Karpas-422 (cell line): ENCODE results near the gene CLCN6. TPM values are rescaled to one million over a fixed set of nuclear protein-coding genes. Genes with fewer than 3 reads are reported as not detected.

Experiments
- DNase-seq: peaks from one replicate; pipeline ENCODE4 v3.0.0-alpha.2; 2015
- H2AFZ ChIP-seq: fragments of 200-600 bp; sonication (generic); 2 replicates; pipeline ENCODE4 v1.6.1; 2014; ENCODE audit warnings: antibody characterized with exemption, low read length, mixed read lengths
- H3K27ac ChIP-seq: fragments of 200-600 bp; sonication (generic); 2 replicates; pipeline ENCODE4 v1.5.1; 2014; ENCODE audit warnings: mild to moderate bottlenecking, low read length, moderate library complexity
- H3K27me3 ChIP-seq: fragments of 200-600 bp; sonication (generic); 2 replicates; pipeline ENCODE4 v1.6.1; 2014; ENCODE audit warnings: low read length, mixed read lengths
- H3K36me3 ChIP-seq: fragments of 200-600 bp; sonication (generic); 2 replicates; pipeline ENCODE4 v1.6.1; 2014; ENCODE audit warnings: low read length, mixed read lengths; ENCODE audit not compliant: insufficient read depth
- H3K4me1 ChIP-seq: fragments of 200-600 bp; sonication (generic); 2 replicates; pipeline ENCODE4 v1.6.1; 2014; ENCODE audit warnings: mild to moderate bottlenecking, low read length, mixed read lengths
- H3K4me2 ChIP-seq: fragments of 200-600 bp; sonication (generic); 2 replicates; pipeline ENCODE4 v1.6.1; 2014; ENCODE audit warnings: low read length, low read depth, mild to moderate bottlenecking; ENCODE audit not compliant: poor library complexity, severe bottlenecking
- H3K4me3 ChIP-seq: fragments of 200-600 bp; sonication (generic); 2 replicates; pipeline ENCODE4 v1.5.1; 2014; ENCODE audit warnings: mild to moderate bottlenecking, antibody characterized with exemption, low read length, mixed read lengths
- H3K79me2 ChIP-seq: fragments of 200-600 bp; sonication (generic); 2 replicates; pipeline ENCODE4 v1.6.1; 2014; ENCODE audit warnings: mild to moderate bottlenecking, low read length, mixed read lengths
- H3K9ac ChIP-seq: fragments of 200-600 bp; sonication (generic); 2 replicates; pipeline ENCODE4 v1.6.0; 2014; ENCODE audit warnings: low read length
- H3K9me2 ChIP-seq: fragments of 200-600 bp; sonication (generic), shearing (Covaris generic); replicated peaks from 2 replicates; pipeline ENCODE4 v1.6.0; 2014; ENCODE audit warnings: mild to moderate bottlenecking, low read length, moderate library complexity; ENCODE audit not compliant: insufficient read depth
- H3K9me3 ChIP-seq: fragments of 300-700, 200-600 bp; sonication (generic); 2 replicates; pipeline ENCODE4 v1.6.1; 2014; ENCODE audit warnings: low read length, mixed read lengths
- H4K20me1 ChIP-seq: fragments of 200-600 bp; sonication (generic); 2 replicates; pipeline ENCODE4 v1.6.1; 2014; ENCODE audit warnings: mild to moderate bottlenecking, antibody characterized with exemption, low read length, low read depth; ENCODE audit not compliant: insufficient read depth
- total RNA-seq: library from RNA; depleted of rRNA; stranded (reverse); fragments of >200 nt; shearing (Covaris generic); gene quantifications from 2 replicates; pipeline ENCODE4 v1.2.3, GENCODE V29; 2014; ENCODE audit warnings: low replicate concordance

CLCN6 gene
- total RNA-seq, 1 experiment from 2014 or later, result 22.0 TPM

- Histone ChIP-seq H3K79me2 (no peaks in the 10 kb centered on the region), H3K27ac (no peak overlapping the region), H3K36me3 (no peaks in the 10 kb centered on the region), H3K4me3 (no peak overlapping the region), H3K4me2 (no peak overlapping the region), H3K4me1 (no peaks in the 10 kb centered on the region), H3K9ac (no peak overlapping the region), H2AFZ (no peak overlapping the region), H3K27me3 (no peaks in the 10 kb centered on the region), H3K9me2 (no peaks in the 10 kb centered on the region), H4K20me1 (no peaks in the 10 kb centered on the region), H3K9me3 (no peaks in the 10 kb centered on the region)
- DNase-seq, result no peak
Observed at GRCh38 chr1:11789126-11790067, 16.6 kb upstream of the CLCN6 start.

DNA sequence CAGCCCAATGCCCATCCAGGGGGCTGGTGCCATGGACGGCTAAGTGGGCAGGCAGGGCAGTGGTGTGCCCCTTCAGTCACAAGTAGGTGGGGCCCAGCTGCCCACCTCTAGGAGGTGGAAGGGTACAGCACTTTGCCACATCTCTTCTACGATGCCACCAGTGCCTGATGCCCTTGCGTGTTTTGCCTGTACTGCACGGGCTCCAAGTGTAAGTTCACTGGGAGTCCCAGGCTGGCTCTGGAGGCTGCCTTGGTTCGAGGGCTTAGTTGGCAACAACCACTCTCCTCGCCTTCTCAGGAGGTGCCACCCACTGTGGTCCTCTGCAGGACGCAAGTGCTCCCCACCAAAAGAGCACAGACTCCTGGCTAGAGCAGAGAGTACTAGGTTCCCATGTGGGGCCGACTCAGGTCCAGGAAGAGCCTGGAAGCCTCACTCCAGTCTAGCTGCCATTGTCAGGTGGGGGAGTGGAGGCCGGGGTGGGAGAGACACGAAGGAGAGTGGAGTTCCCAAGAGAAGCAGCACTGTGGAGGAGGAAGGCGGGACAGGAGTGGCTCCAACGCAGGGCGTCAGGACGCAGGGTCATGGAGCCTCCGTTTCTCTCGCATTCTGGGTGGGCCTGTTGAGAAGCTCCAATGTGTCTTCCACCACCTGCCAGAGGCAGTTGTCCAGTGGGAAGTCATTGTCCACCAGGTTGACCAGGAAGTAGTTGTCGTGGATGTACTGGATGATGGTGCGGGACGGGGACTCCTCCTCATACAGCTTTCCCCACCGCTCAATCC is 15.7 kb upstream of the CLCN6 start:
- Histone ChIP-seq H3K27me3 (no peaks in the 10 kb centered on the region), H3K4me1 (no peaks in the 10 kb centered on the region), H3K9me2 (no peaks in the 10 kb centered on the region), H3K4me2 (no peak overlapping the region), H3K36me3 (no peaks in the 10 kb centered on the region), H3K27ac (no peak overlapping the region), H3K9me3 (no peaks in the 10 kb centered on the region), H3K79me2 (no peaks in the 10 kb centered on the region), H4K20me1 (no peaks in the 10 kb centered on the region), H3K9ac (no peak overlapping the region), H3K4me3 (no peak overlapping the region), H2AFZ (no peak overlapping the region)
- DNase-seq, result no peak

GRCh38 chr1:11790880-11791715 is 14.9 kb upstream of the CLCN6 start:
- H3K9me3 ChIP-seq, result no peaks in the 10 kb centered on the region
- H3K4me2 ChIP-seq, result no peak overlapping the region
- H3K36me3 ChIP-seq, result no peaks in the 10 kb centered on the region
- H3K79me2 ChIP-seq, result no peaks in the 10 kb centered on the region
- no peak overlapping the region for H3K9ac ChIP-seq
- no peaks in the 10 kb centered on the region for H3K4me1 ChIP-seq
- no peak for DNase-seq
- no peak overlapping the region for H2AFZ ChIP-seq
- H3K4me3 ChIP-seq, result no peak overlapping the region
- H3K27ac ChIP-seq, result no peak overlapping the region
- no peaks in the 10 kb centered on the region for H3K9me2 ChIP-seq
- H4K20me1 ChIP-seq, result no peaks in the 10 kb centered on the region
- no peaks in the 10 kb centered on the region for H3K27me3 ChIP-seq

- Histone ChIP-seq H3K4me3 (no peak overlapping the region), H3K4me2 (no peak overlapping the region), H3K4me1 (no peaks in the 10 kb centered on the region), H3K27me3 (no peaks in the 10 kb centered on the region), H3K9me2 (no peaks in the 10 kb centered on the region), H3K36me3 (no peaks in the 10 kb centered on the region), H3K9me3 (no peaks in the 10 kb centered on the region), H3K27ac (no peak overlapping the region), H3K79me2 (no peaks in the 10 kb centered on the region), H4K20me1 (no peaks in the 10 kb centered on the region), H2AFZ (no peak overlapping the region), H3K9ac (no peak overlapping the region)
- no peak for DNase-seq
Observed at GRCh38 chr1:11792106-11792505, 13.9 kb upstream of the CLCN6 start.

DNA sequence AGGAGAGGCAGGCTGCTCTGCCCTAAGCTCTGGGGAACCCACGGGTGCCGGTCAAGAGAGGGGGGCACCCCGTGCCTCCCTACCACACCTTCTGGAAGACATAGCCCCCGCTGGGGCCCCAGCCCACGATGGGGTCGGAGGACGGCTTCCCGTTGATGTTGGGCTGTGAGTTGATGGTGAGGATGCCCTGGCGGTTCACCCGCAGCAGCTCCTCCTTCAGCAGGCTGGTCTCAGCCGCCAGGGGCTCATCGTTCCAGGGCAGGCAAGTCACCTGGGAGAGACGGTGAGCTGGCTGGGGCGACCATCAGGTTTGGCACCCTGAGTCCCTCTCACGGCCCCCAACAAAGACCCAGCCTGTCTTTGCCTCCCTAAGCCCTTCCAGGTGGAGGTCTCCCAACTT is 12.2 kb upstream of the CLCN6 start:
- Histone ChIP-seq H3K4me2 (no peak overlapping the region), H4K20me1 (no peaks in the 10 kb centered on the region), H3K4me3 (no peak overlapping the region), H3K27me3 (no peaks in the 10 kb centered on the region), H3K27ac (no peak overlapping the region), H3K79me2 (no peaks in the 10 kb centered on the region), H3K4me1 (no peaks in the 10 kb centered on the region), H3K9me2 (no peaks in the 10 kb centered on the region), H3K36me3 (no peaks in the 10 kb centered on the region), H3K9ac (no peak overlapping the region), H2AFZ (no peak overlapping the region), H3K9me3 (no peaks in the 10 kb centered on the region)
- no peak for DNase-seq

- Histone ChIP-seq H4K20me1 (no peaks in the 10 kb centered on the region), H3K4me3 (no peak overlapping the region), H3K9ac (no peak overlapping the region), H3K36me3 (no peaks in the 10 kb centered on the region), H2AFZ (no peak overlapping the region), H3K27ac (no peak overlapping the region), H3K4me1 (no peaks in the 10 kb centered on the region), H3K9me3 (no peaks in the 10 kb centered on the region), H3K4me2 (no peak overlapping the region), H3K27me3 (no peaks in the 10 kb centered on the region), H3K9me2 (no peaks in the 10 kb centered on the region), H3K79me2 (no peaks in the 10 kb centered on the region)
- DNase-seq, result no peak
Observed at GRCh38 chr1:11794446-11795237, 11.3 kb upstream of the CLCN6 start.

- Histone ChIP-seq H3K27ac (no peak overlapping the region), H3K4me1 (no peaks in the 10 kb centered on the region), H3K4me2 (no peak overlapping the region), H3K9ac (no peak overlapping the region), H3K9me2 (no peaks in the 10 kb centered on the region), H4K20me1 (no peaks in the 10 kb centered on the region), H3K27me3 (no peaks in the 10 kb centered on the region), H3K9me3 (no peaks in the 10 kb centered on the region), H3K79me2 (no peaks in the 10 kb centered on the region), H3K36me3 (no peaks in the 10 kb centered on the region), H2AFZ (no peak overlapping the region), H3K4me3 (no peak overlapping the region)
- no peak for DNase-seq
Observed at GRCh38 chr1:11795238-11795890, 10.6 kb upstream of the CLCN6 start.
